Trophoblast cell (in vitro differentiated cells and primary cell): ENCODE results near the gene NLRP5.
"Not testable (repeated sequence)": the region's sequence is repeated elsewhere in the genome, so short reads cannot be mapped to it uniquely, and the experiment has no call there.

Source experiments
- DNase-seq, 2 donors: peaks; one replicate each; pipeline ENCODE4 v3.0.0-alpha.2; 2016
- H2AFZ ChIP-seq: 2 replicates; pipeline ENCODE4 v1.6.1; 2013; ENCODE audit warnings: low read length, moderate library complexity, mild to moderate bottlenecking; ENCODE audit not compliant: insufficient read depth, poor library complexity
- H2AK5ac ChIP-seq: 2 replicates; pipeline ENCODE4 v1.6.1; 2013; ENCODE audit warnings: mild to moderate bottlenecking, low read length
- H2BK120ac ChIP-seq: 2 replicates; pipeline ENCODE4 v1.6.1; 2013; ENCODE audit warnings: low read length, mild to moderate bottlenecking, moderate library complexity; ENCODE audit not compliant: insufficient read depth, poor library complexity
- H2BK12ac ChIP-seq: 2 replicates; pipeline ENCODE4 v1.6.1; 2013; ENCODE audit warnings: mild to moderate bottlenecking, low read length, moderate library complexity
- H2BK5ac ChIP-seq: 2 replicates; pipeline ENCODE4 v1.6.1; 2013; ENCODE audit warnings: low read length, low read depth, moderate library complexity, mild to moderate bottlenecking; ENCODE audit not compliant: poor library complexity
- H3K14ac ChIP-seq: 2 replicates; pipeline ENCODE4 v1.6.1; 2013; ENCODE audit warnings: mild to moderate bottlenecking, low read length
- H3K18ac ChIP-seq: 2 replicates; pipeline ENCODE4 v1.6.1; 2013; ENCODE audit warnings: mild to moderate bottlenecking, low read length
- H3K23ac ChIP-seq: 2 replicates; pipeline ENCODE4 v1.6.1; 2013; ENCODE audit warnings: low read length
- H3K27ac ChIP-seq: 2 replicates; pipeline ENCODE4 v1.5.1; 2013; ENCODE audit warnings: low read depth, mild to moderate bottlenecking, inconsistent platforms, low read length, moderate library complexity
- H3K27me3 ChIP-seq: 2 replicates; pipeline ENCODE4 v1.6.1; 2013; ENCODE audit warnings: inconsistent platforms, mild to moderate bottlenecking, low read length, moderate library complexity; ENCODE audit not compliant: insufficient read depth
- H3K36me3 ChIP-seq, 2 experiments: 1 replicate in 1 of 2; 2 replicates in 1 of 2; pipeline ENCODE4 v1.6.1; 2013; ENCODE audit warnings: low read length in 2 of 2, mild to moderate bottlenecking in 2 of 2, moderate library complexity in 1 of 2; ENCODE audit not compliant: insufficient read depth in 2 of 2, control insufficient read depth in 1 of 2
- H3K4ac ChIP-seq: 2 replicates; pipeline ENCODE4 v1.6.1; 2013; ENCODE audit warnings: low read depth, mild to moderate bottlenecking, low read length, moderate library complexity
- H3K4me1 ChIP-seq, 2 experiments: 1 replicate in 1 of 2; 2 replicates in 1 of 2; pipeline ENCODE4 v1.6.1; 2013; ENCODE audit warnings: low read length in 2 of 2, mild to moderate bottlenecking in 2 of 2, moderate library complexity in 1 of 2; ENCODE audit not compliant: insufficient read depth in 2 of 2, control insufficient read depth in 1 of 2
- H3K4me2 ChIP-seq: 2 replicates; pipeline ENCODE4 v1.6.1; 2013; ENCODE audit warnings: inconsistent platforms, mild to moderate bottlenecking, low read length, moderate library complexity
- H3K4me3 ChIP-seq: 2 replicates; pipeline ENCODE4 v1.5.1; 2013; ENCODE audit warnings: mild to moderate bottlenecking, low read depth, low read length, inconsistent platforms
- H3K79me1 ChIP-seq: one replicate; pipeline ENCODE4 v1.6.1; 2013; ENCODE audit warnings: low read length
- H3K79me2 ChIP-seq: 2 replicates; pipeline ENCODE4 v1.6.1; 2013; ENCODE audit warnings: low read length, mild to moderate bottlenecking; ENCODE audit not compliant: control insufficient read depth, insufficient read depth, poor library complexity
- H3K9ac ChIP-seq: 2 replicates; pipeline ENCODE4 v1.6.1; 2013; ENCODE audit warnings: mild to moderate bottlenecking, low read length
- H3K9me3 ChIP-seq: 2 replicates; pipeline ENCODE4 v1.6.1; 2013; ENCODE audit warnings: low read depth, mild to moderate bottlenecking, control low read depth, inconsistent platforms, low read length; ENCODE audit not compliant: insufficient read depth
- H4K12ac ChIP-seq: 2 replicates; pipeline ENCODE4 v1.6.1; 2013; ENCODE audit warnings: low read depth, mild to moderate bottlenecking, low read length, moderate library complexity
- H4K8ac ChIP-seq: 2 replicates; pipeline ENCODE4 v1.6.1; 2013; ENCODE audit warnings: low read depth, mild to moderate bottlenecking, low read length, moderate library complexity
- H4K91ac ChIP-seq: one replicate; pipeline ENCODE4 v1.6.1; 2013; ENCODE audit warnings: low read depth, mild to moderate bottlenecking, low read length, moderate library complexity
- WGBS: extraction: QIAGEN DNeasy Blood & Tissue Kit; methylation state at CpG from one replicate; pipeline ENCODE4 v1.1.7; 2013; ENCODE audit warnings: missing lambda C conversion rate; ENCODE audit not compliant: insufficient read length, insufficient coverage; ENCODE audit errors: extremely low coverage; 5-methylcytosine and 5-hydroxymethylcytosine counted together

NLRP5 gene

GRCh38 chr19:56098237-56098636 lies 111.7 kb downstream of the NLRP5 start:
- not testable (repeated sequence) for H3K79me1 ChIP-seq, H2BK5ac ChIP-seq, H3K4me3 ChIP-seq, H3K9me3 ChIP-seq, H2BK120ac ChIP-seq, H3K9ac ChIP-seq, H3K4me1 ChIP-seq, H3K27ac ChIP-seq, H4K8ac ChIP-seq, H2AFZ ChIP-seq, H3K4me2 ChIP-seq, DNase-seq, H3K23ac ChIP-seq, H3K27me3 ChIP-seq, H4K91ac ChIP-seq, H3K14ac ChIP-seq, H4K12ac ChIP-seq, H3K79me2 ChIP-seq, H3K4ac ChIP-seq, H3K18ac ChIP-seq, H2AK5ac ChIP-seq, H2BK12ac ChIP-seq
- WGBS = no CpG with 5 or more reads among the region's 21 CpGs
- H3K36me3 ChIP-seq = peaks cover 64 to 65% of the 10 kb centered on the region in 2 experiments

- Histone ChIP-seq H4K8ac (no peak overlapping the region), H3K14ac (no peak overlapping the region), H2BK5ac (no peak overlapping the region), H3K9me3 (no peaks in the 10 kb centered on the region), H3K4me1 (no peaks in the 10 kb centered on the region), H3K23ac (no peak overlapping the region), H3K36me3 (peaks cover 63 to 64% of the 10 kb centered on the region in 2 experiments), H3K79me1 (no peaks in the 10 kb centered on the region), H2AFZ (no peak overlapping the region), H3K4ac (no peak overlapping the region), H3K4me2 (no peak overlapping the region), H3K4me3 (no peak overlapping the region), H2AK5ac (no peak overlapping the region), H3K18ac (no peak overlapping the region), H2BK12ac (no peak overlapping the region), H2BK120ac (no peak overlapping the region), H3K27me3 (no peaks in the 10 kb centered on the region), H3K27ac (no peak overlapping the region), H3K9ac (no peak overlapping the region), H3K79me2 (peaks cover 4% of the 10 kb centered on the region), H4K12ac (no peak overlapping the region), H4K91ac (no peak overlapping the region)
- DNase-seq = no peak
- WGBS = no CpG with 5 or more reads among the region's 34 CpGs
Observed at GRCh38 chr19:56098731-56099568, 112.4 kb downstream of the NLRP5 start.

GRCh38 chr19:56099638-56100539 lies 113.3 kb downstream of the NLRP5 start:
- Histone ChIP-seq H2BK12ac (no peak overlapping the region), H2BK120ac (no peak overlapping the region), H3K79me1 (no peaks in the 10 kb centered on the region), H2AFZ (no peak overlapping the region), H4K12ac (no peak overlapping the region), H4K8ac (no peak overlapping the region), H3K14ac (no peak overlapping the region), H3K4me2 (no peak overlapping the region), H4K91ac (no peak overlapping the region), H3K4me3 (peak overlapping the region; percentile 30), H3K23ac (no peak overlapping the region), H3K27ac (no peak overlapping the region), H3K79me2 (peaks cover 4% of the 10 kb centered on the region), H3K27me3 (no peaks in the 10 kb centered on the region), H3K18ac (peak overlapping the region; percentile 41), H2AK5ac (no peak overlapping the region), H3K36me3 (peaks cover 64 to 66% of the 10 kb centered on the region in 2 experiments), H3K4me1 (no peaks in the 10 kb centered on the region), H3K9ac (no peak overlapping the region), H3K9me3 (peaks cover 3% of the 10 kb centered on the region), H2BK5ac (no peak overlapping the region), H3K4ac (no peak overlapping the region)
- WGBS = no CpG with 5 or more reads among the region's 31 CpGs
- DNase-seq = no peak

GRCh38 chr19:56101095-56101494 lies 114.5 kb downstream of the NLRP5 start:
- H3K4me1 ChIP-seq = peaks cover 0 to 2% of the 10 kb centered on the region in 2 experiments
- H3K36me3 ChIP-seq = peaks cover 58 to 60% of the 10 kb centered on the region in 2 experiments

More at GRCh38 chr19:56101095-56101494, 114.5 kb downstream of the NLRP5 start:
- no CpG with 5 or more reads among the region's 25 CpGs for WGBS
- Histone ChIP-seq H3K27me3 (no peaks in the 10 kb centered on the region), H2BK5ac (no peak overlapping the region), H3K4me3 (no peak overlapping the region), H3K4ac (no peak overlapping the region), H3K14ac (no peak overlapping the region), H3K4me2 (no peak overlapping the region), H3K9ac (no peak overlapping the region), H3K27ac (no peak overlapping the region), H3K79me1 (no peaks in the 10 kb centered on the region), H4K12ac (no peak overlapping the region), H3K18ac (no peak overlapping the region), H2BK120ac (no peak overlapping the region), H2AK5ac (no peak overlapping the region), H2AFZ (no peak overlapping the region), H4K91ac (no peak overlapping the region), H3K79me2 (peaks cover 9% of the 10 kb centered on the region), H4K8ac (no peak overlapping the region), H3K23ac (no peak overlapping the region), H3K9me3 (peaks cover 3% of the 10 kb centered on the region), H2BK12ac (no peak overlapping the region)
- no peak for DNase-seq
